DMS153 (cell line): Measurements from ENCODE around the gene ABCG1.
"Not testable (repeated sequence)": the region's sequence is repeated elsewhere in the genome, so short reads cannot be mapped to it uniquely, and the experiment has no call there.

Experiments
- DNase-seq: peaks from one replicate; lab custom pipeline; 2025; lab: John Stamatoyannopoulos, UW

ABCG1 gene

GRCh38 chr21:42218836-42219605, at the start of gene ABCG1:
TSS of gene ABCG1 (plus strand) at chr21:42219140. CDS start at chr21:42219263, 123 bp downstream.
- peak; percentile 3 for DNase-seq

GRCh38 chr21:42169758-42170157, 49.2 kb upstream of the ABCG1 start:
- no peak for DNase-seq

DNA sequence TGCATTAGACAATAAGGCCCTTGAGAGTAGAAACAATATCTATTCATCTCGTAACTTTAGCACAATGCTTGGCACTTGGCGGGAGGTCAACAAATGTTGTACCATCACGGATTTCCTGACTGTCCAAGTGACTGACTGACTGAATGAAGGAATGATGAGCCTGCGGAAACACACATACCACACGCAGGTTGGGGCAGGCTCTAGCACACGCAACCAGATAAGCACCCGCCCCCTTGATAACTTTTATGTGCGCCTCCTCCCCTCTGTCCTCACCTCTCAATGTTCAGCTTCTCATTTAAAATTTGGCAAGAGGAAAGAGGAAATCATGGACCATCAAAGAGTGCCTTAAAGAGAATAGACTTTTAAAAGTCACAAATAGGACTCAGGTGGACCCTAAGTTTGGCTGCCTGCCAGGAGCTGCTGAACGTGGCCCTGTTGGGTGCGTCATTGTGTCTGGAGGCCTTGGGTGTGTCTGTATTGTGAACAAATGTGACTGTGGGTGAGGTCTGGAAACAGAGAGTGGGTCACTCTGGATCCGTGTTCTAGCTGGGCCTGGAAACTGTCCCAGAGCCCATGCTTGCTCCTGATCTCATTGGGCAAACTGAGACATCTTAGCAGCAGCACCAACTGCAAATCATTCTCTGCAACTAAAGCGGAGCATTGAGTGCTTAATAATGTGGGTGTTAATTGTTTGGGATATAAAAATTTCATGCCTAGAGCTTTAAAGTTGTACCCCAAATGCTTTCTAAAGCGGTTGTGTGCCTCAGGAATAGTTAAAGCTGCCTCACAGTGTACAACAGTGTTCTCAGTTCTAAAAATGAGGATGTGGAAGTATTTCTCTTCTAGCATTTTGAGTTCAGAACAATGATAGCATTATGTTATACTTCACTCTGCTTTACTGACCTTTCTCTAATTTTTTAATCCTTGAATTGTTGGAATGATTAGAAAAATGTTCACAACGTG, 47.6 kb upstream of the ABCG1 start:
- peak; percentile 53 for DNase-seq

DNA sequence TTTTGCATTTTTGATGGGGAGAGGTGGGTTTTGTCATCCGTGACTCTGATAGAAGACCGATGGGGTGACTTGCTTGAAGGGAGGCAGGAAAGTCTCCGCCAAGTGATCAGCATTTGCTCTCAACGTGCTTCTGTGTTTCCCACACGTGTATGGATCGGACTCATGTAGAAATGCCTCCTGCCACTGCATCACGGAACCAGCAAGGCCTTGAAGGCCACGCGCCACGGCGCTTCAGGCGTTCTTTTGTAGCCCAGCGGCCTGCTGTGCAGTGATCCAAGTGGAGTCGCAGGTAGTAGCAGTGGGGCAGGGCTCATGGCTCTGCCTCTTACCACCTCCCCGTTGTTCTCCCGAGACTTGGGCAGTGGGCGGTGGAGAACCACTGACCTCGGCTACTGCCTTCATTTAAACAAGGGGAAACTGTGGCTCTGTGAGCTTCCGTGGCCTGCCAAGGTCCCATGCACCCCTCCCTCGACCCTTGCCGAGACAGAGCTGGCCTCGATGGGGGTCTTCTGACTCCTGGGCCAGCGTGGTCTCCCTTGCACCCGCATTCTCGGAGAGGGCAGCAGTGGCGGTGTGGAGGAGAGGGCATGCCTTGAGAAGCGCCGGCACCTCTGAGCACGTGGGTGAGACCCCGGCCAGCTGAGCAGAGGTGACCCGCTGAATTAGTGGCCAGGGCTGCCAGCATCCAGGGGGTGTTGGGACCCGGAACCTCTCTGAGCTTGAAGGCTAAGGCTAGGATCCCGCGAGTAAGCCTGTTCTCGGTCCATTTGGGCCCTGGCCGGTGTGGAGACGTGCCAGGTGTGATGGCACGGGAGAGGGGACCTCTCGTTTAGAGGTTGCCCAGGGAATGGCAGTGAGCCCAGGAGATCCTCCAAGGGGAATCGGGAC, 46.1 kb upstream of the ABCG1 start:
- DNase-seq = no peak

DNA sequence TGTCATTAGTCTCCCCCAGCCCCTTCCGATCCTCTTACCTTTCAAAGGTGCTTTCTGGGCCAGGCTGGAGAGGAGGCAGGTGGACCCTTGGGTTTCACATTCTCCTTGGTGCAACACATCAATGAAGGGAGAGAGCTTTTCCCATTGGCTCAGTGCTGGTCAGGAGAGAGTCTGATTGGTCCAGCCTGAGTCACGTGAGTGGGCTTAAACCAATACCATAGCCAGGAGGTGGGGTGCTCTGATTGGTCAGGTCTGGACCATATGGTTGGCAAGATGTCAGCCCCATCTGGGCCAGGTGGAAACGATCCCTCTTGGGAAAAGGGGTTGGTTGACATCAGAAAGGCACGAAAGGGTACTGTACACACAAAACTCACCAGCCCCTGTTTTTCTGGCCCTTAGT, 44.8 kb upstream of the ABCG1 start:
- no peak for DNase-seq

DNA sequence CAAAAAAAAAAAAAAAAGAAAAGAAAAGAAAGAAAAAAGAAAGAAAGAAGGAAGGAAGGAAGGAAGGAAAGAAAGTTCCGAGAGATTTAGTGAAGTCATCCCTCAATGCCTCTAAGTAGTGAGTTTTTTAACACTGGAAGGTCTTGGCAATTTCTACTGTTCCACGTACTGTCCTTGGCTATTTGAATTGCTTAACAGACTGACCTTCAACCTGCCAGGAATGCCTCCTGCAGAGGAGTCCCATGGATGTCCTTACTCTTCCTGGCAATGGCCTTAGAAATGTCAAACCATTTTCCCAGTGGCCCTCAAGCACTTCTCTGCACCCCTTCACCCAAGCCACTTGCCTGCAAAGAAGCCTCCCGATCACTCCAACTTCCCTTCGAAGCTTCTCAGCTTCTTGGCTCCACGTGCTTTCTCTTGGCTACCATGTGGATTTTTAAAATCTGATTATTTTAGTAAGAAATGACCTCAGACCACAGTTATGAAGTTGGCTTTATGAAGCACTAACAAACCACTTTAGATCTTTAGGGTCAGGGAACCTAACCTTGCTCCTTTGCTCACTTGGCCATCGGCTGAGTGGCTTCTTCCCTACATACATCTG, 43.7 kb upstream of the ABCG1 start:
- no peak for DNase-seq

DNA sequence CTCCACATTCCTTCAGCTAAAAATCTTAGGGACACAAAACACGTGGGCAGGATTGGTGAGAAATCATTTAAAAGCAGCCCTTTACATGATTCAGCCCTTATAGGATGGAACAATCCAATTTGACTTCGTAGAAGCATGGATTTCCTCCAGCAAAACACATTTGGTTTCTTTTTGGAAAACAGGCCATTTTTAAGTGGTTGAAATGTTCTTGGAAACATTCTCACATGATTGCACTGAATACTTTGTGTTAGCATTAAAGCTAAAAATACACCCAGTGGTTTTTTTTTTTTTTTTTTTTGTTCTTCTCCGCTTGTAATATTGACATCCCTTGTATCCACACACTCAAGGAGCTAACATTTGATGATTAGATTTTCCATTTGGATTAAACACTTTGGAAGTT, 42.1 kb upstream of the ABCG1 start:
- DNase-seq = no peak

DNA sequence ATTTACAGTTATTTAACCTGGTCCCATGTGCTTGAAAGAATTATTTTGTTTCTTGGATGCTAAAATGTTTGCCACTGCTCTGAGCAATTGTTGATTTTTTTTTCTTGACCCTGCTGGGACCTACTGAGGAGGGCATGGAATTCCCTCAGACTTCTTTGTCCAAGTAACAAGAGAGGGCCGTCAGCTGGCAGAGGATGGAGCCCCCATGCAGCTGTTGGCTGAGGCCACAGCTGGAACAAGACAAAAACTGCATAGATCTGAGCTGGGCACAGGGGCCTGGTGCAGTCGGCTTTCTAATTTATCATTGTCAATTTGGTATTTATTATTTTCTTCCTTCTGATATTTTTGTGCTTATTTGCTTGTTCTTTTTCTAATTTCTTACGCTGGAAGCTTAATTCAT, 39.6 kb upstream of the ABCG1 start:
- no peak for DNase-seq

GRCh38 chr21:42180001-42180400, 38.9 kb upstream of the ABCG1 start:
- DNase-seq = not testable (repeated sequence)

- no peak for DNase-seq
These were observed 36.1 kb upstream of the ABCG1 start for GRCh38 chr21:42182713-42183371.

- DNase-seq = no peak
These were observed 35.3 kb upstream of the ABCG1 start for GRCh38 chr21:42183374-42184266.

DNA sequence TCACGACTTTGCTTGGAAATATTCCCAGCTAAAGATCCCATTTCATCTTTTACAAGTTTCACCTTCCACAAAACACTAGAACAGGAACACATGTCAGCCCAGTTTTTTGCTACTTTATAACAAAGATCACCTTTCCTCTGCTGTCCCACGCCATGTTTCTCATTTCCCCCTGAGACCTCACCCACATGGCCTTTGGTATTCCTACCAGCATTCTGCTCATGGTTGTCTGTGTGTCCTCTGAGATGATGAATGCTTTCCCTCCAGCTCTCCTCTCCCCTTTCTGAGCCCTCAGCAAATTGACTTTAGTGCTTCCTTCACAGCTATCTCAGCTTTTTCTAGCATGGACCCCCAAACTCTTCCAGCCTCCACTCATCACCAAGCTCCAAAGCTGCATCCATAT, 32.3 kb upstream of the ABCG1 start:
- no peak for DNase-seq

DNA sequence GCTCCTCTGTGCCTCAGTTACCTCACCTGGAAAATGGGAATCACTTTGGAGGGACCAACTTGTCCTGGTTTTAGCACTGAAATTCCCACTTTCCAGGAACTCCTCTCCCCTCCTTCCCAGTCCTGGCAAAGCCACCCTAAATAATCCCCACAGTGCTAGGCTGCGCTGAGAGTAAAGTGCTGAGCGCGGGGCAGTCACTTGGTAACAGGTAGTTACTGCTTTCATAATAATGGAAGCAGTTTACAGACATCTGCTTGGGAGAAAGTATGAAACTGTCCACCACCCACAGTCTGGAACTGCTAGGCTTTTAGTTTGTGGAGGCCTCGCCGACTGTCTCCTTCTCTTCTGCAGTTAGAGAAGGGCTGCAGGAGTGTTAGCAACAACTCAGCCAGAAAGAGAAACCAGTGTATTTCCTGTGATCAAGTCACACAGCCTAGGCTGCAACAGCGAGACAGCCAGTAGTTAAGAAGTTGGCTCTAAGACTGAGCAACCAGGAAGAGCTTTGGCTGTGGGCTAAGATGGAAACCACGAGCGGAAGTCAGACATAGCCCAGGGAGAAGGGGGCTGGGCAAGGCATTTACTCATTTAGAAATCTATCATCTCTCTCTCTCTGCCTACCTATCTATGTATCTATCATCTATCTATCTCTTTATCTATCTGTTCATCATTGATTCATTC, 30.8 kb upstream of the ABCG1 start:
- no peak for DNase-seq

DNA sequence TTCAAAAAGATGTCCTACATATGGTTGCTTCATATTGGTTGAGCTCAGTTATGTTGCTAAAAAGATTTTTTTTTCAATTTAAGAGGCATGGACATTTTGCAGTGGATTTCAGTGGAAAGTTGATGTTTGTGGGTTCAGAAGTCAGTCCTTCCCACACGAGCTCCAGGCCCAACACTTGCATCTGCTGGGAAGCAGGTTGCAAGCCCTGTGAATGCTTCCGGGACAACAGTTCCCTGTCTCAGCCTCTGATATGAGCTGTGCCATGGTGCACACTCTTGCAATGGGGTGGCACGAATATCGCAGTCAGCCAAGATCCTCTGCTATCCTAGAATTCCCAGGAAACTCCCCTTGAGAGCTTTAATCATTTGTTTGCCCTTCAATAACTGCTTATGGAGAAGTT, 30.3 kb upstream of the ABCG1 start:
- DNase-seq = no peak

DNA sequence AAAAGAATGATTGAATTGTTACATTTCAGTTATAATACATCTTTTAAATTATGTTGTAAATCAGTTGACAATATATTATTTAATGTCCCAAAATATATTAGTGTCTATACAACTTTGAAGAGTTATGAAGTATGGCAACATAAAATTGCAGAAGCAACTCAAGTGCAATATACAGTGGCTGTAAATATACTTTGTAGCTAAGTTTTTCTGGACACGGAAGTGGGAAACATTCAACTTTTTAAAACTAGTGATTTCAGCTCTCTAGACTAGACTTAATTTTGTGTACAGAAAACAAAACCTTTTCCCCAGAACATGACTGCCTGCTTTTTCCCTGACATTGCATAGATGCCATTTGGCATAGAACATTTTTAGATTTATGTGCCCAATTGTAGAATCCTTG, 29.5 kb upstream of the ABCG1 start:
- no peak for DNase-seq

DNA sequence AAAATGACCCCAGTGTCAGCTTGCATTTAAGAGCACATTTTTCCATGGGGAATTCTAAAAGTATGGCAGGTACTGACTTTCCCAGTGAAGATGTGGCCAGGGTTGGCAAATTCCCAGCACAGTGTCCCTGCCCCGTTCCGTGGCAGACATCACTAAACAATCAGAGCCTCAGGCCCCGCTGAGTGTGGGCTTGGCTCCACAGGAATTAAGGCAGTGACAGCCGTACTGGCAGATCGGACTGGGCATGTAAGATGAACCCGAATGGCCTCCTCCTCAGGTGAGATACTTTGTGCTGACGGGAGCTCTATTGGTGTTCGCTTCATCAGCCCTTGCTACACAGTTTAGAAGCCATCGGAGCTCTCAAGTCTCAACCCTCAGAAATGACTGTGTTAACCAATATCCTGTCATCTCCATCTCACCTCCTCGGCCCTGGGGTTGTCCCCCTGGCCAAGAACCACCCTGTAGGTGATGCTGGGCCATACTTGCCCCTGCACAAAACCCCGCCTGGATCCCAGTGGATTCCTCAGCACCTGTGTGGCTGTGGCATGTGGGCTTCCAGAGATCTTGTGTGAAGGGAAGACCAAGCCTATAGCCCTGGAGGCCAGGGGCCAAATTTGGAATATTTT, 29.0 kb upstream of the ABCG1 start:
- DNase-seq = no peak

DNA sequence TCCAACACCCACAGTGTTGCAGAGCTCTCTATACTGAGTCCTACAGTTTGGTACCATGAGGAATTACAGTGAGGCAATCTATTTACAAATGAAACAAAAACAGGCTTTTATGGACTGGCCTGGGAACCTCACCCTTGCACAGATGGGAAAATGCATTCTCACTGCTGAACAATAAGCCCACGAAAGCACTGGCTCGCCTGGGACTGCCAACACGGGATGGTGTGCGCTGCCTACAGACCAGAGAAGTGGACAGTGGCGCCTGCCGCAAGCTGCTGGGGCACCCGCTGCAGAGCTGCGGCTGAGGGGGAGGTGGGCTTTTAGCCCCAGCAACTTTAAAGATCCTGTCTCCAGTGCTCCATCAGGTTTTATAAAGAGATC, 28.5 kb upstream of the ABCG1 start:
- DNase-seq = no peak

DNA sequence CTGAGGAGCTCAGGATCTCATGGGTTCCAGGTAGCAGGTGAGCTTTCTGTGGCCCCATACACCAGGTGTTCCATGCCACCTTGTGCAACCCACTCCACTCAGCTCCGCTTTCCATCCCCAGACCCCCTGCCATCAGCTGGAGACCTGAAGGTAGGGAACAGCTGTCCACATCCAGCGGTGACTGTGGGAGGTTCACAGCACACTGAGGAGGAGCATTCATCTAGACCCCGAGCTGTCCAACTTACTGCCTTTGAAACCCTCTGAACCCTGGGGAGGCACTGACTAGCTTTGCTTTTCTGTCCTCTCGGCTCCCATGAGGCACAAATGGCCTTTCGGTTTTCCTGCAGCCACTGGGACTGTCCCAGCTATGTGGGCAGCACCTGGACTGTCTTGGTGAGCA, 27.9 kb upstream of the ABCG1 start:
- DNase-seq = no peak
